WTC11 (cell line): ENCODE results near the gene CYRIA. TPM values are rescaled to one million over a fixed set of nuclear protein-coding genes. Genes with fewer than 3 reads are reported as not detected.

Experiments used
- ATAC-seq: fragments of 200-7000 bp; cut with Tn5 transposase; 2 replicates; pipeline ENCODE4 v1.10.0; 2021; ENCODE audit warnings: mild to moderate bottlenecking, moderate library complexity
- CTCF ChIA-PET: fragments of 300-600 bp; sonication (Branson Sonifier 250); formaldehyde crosslinking; loops from one replicate; lab custom pipeline; 2021; ENCODE audit warnings: antibody characterized with exemption; lab: Charles Lee
- POLR2A ChIA-PET: fragments of 350-600 bp; sonication (Branson Sonifier 250); formaldehyde crosslinking; loops from one replicate; lab custom pipeline; 2021; ENCODE audit warnings: antibody characterized with exemption; lab: Charles Lee
- DNase-seq: peaks from one replicate; pipeline ENCODE4 v3.0.0; 2021; ENCODE audit warnings: low spot score
- H3K27ac Mint-ChIP-seq: 2 replicates; pipeline ENCODE4 v1.8.0; 2021; ENCODE audit warnings: mixed read lengths
- H3K27me3 Mint-ChIP-seq: 2 replicates; pipeline ENCODE4 v1.8.0; 2021; ENCODE audit warnings: low read depth, mild to moderate bottlenecking, moderate library complexity, mixed read lengths
- H3K36me3 Mint-ChIP-seq: 2 replicates; pipeline ENCODE4 v1.8.0; 2021; ENCODE audit warnings: mixed read lengths
- H3K4me1 Mint-ChIP-seq: 2 replicates; pipeline ENCODE4 v1.8.0; 2022; ENCODE audit warnings: mixed read lengths
- H3K4me3 Mint-ChIP-seq: 2 replicates; pipeline ENCODE4 v1.8.0; 2021; ENCODE audit warnings: mild to moderate bottlenecking, moderate library complexity, mixed read lengths
- H3K9me3 Mint-ChIP-seq: 2 replicates; pipeline ENCODE4 v1.8.0; 2021; ENCODE audit warnings: mixed read lengths
- CBFB ChIP-seq: sonication (generic); formaldehyde crosslinking; IDR thresholded peaks from 2 replicates; pipeline ENCODE4 v1.8.1; 2022; ENCODE audit warnings: mild to moderate bottlenecking, low read depth, missing genetic modification reagents
- CDX4 ChIP-seq: fragments of 250-450 bp; sonication (Bioruptor Pico); IDR thresholded peaks from 2 replicates; pipeline ENCODE4 v1.9.0; 2021; ENCODE audit warnings: moderate library complexity, mild to moderate bottlenecking, inconsistent platforms, borderline replicate concordance
- CREB1 ChIP-seq: sonication (generic); formaldehyde crosslinking; IDR thresholded peaks from 2 replicates; pipeline ENCODE4 v1.8.0; 2023; ENCODE audit warnings: mild to moderate bottlenecking, missing genetic modification reagents
- FOXK1 ChIP-seq: sonication (generic); formaldehyde crosslinking; IDR thresholded peaks from 2 replicates; pipeline ENCODE4 v1.8.0; 2022; ENCODE audit warnings: mild to moderate bottlenecking, moderate library complexity, missing genetic modification reagents
- FOXP1 ChIP-seq: sonication (generic); formaldehyde crosslinking; IDR thresholded peaks from 2 replicates; pipeline ENCODE4 v1.8.0; 2022; ENCODE audit warnings: missing genetic modification reagents, mild to moderate bottlenecking, moderate library complexity, borderline replicate concordance
- GRHL2 ChIP-seq: fragments of 250-450 bp; sonication (Bioruptor Pico); IDR thresholded peaks from 2 replicates; pipeline ENCODE4 v1.8.0; 2022; ENCODE audit warnings: mild to moderate bottlenecking, moderate library complexity; ENCODE audit not compliant: insufficient replicate concordance, severe bottlenecking
- JAZF1 ChIP-seq: fragments of 250-450 bp; sonication (Bioruptor Pico); IDR thresholded peaks from 2 replicates; pipeline ENCODE4 v1.9.0; 2021; ENCODE audit warnings: moderate library complexity, mild to moderate bottlenecking, inconsistent platforms
- MAX ChIP-seq: sonication (generic); formaldehyde crosslinking; IDR thresholded peaks from 2 replicates; pipeline ENCODE4 v1.8.0; 2022; ENCODE audit warnings: mild to moderate bottlenecking, missing genetic modification reagents
- NFYB ChIP-seq: sonication (generic); formaldehyde crosslinking; conservative IDR thresholded peaks from 2 replicates; pipeline ENCODE4 v1.8.0; 2022; ENCODE audit warnings: low read depth, missing genetic modification reagents
- OVOL2 ChIP-seq: fragments of 250-450 bp; sonication (Bioruptor Pico); IDR thresholded peaks from 2 replicates; pipeline ENCODE4 v1.9.0; 2021; ENCODE audit warnings: mild to moderate bottlenecking, borderline replicate concordance
- PRRX2 ChIP-seq: fragments of 250-450 bp; sonication (Bioruptor Pico); IDR thresholded peaks from 2 replicates; pipeline ENCODE4 v1.8.0; 2021; ENCODE audit warnings: mild to moderate bottlenecking
- RELA ChIP-seq: sonication (generic); formaldehyde crosslinking; IDR thresholded peaks from 2 replicates; pipeline ENCODE4 v1.8.1; 2022; ENCODE audit warnings: missing genetic modification reagents, mild to moderate bottlenecking, borderline replicate concordance
- SMAD3 ChIP-seq: sonication (generic); formaldehyde crosslinking; IDR thresholded peaks from 2 replicates; pipeline ENCODE4 v1.8.0; 2022; ENCODE audit warnings: missing genetic modification reagents, mild to moderate bottlenecking, borderline replicate concordance
- SP1 ChIP-seq: sonication (generic); formaldehyde crosslinking; conservative IDR thresholded peaks from 2 replicates; pipeline ENCODE4 v1.8.1; 2022; ENCODE audit warnings: missing genetic modification reagents
- TEAD1 ChIP-seq: sonication (generic); formaldehyde crosslinking; IDR thresholded peaks from 2 replicates; pipeline ENCODE4 v1.8.0; 2022; ENCODE audit warnings: mild to moderate bottlenecking, missing genetic modification reagents
- TEAD4 ChIP-seq: sonication (generic); formaldehyde crosslinking; IDR thresholded peaks from 2 replicates; pipeline ENCODE4 v1.8.0; 2022; ENCODE audit warnings: mild to moderate bottlenecking, missing genetic modification reagents
- ZNF423 ChIP-seq: fragments of 250-450 bp; sonication (Bioruptor Pico); IDR thresholded peaks from 2 replicates; pipeline ENCODE4 v2.1.2; 2022; ENCODE audit warnings: mild to moderate bottlenecking, moderate library complexity
- ZNF532 ChIP-seq: fragments of 250-450 bp; sonication (Bioruptor Pico); IDR thresholded peaks from 2 replicates; pipeline ENCODE4 v1.9.0; 2021; ENCODE audit warnings: mild to moderate bottlenecking, borderline replicate concordance
- total RNA-seq: library from RNA; stranded (reverse); gene quantifications from 3 replicates; pipeline ENCODE4 v1.2.3, GENCODE V29; 2021
- TF ChIP-seq, protein P1 (sequence below): sonication (generic); formaldehyde crosslinking; IDR thresholded peaks from 2 replicates; pipeline ENCODE4 v1.8.1; 2022; ENCODE audit warnings: low read depth, mild to moderate bottlenecking, moderate library complexity, missing genetic modification reagents, borderline replicate concordance
- TF ChIP-seq, protein P2 (sequence below): sonication (generic); formaldehyde crosslinking; IDR thresholded peaks from 2 replicates; pipeline ENCODE4 v1.8.0; 2022; ENCODE audit warnings: mild to moderate bottlenecking, missing genetic modification reagents
- TF ChIP-seq, protein P3 (sequence below): sonication (generic); formaldehyde crosslinking; IDR thresholded peaks from 2 replicates; pipeline ENCODE4 v1.8.0; 2022; ENCODE audit warnings: mild to moderate bottlenecking, missing genetic modification reagents

Gene CYRIA
- total RNA-seq, 1 experiment from 2014 or later: 8.3 TPM

DNA sequence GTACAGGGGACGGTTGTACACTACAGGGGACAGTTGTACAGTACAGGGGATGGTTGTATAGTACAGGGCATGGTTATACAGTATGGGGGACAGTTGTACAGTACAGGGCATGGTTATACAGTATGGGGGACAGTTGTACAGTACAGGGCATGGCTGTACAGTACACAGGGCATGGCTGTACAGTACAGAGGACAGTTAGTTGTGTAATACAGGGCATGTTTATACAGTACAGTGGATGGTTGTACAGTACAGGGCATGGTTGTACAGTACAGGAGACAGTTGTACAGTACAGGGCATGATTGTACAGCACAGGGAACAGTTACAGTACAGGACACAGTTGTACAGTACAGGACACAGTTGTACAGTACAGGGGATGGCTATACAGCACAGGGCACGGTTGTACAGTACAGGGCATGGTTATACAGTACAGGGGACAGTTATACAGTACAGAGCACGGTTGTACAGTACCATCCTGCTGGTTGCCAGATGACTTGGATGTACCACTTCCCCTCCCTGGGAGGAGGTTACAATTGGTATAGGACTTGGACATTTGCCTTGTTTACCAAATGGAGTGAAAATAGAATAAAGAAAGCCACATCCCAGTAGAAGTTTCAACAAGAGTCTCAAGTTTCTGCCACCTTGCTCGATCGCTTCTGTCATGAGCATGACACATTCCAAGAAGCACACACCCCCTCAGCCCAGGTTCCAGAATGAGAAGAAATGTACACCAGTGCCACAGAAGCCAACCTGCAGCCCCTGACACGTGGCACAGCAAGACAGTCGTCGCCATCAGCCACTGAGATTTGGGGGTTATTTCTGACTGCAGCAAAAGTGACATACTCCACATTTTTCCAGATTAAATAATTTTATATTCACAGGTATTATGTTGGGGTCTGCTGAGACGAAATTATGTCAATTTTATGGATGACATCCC lies 16.0 kb downstream of the CYRIA start:
- H3K27ac Mint-ChIP-seq: no peak overlapping the region
- no peaks in the 10 kb centered on the region for H3K27me3 Mint-ChIP-seq
- H3K4me3 Mint-ChIP-seq: no peak overlapping the region
- H3K9me3 Mint-ChIP-seq: no peaks in the 10 kb centered on the region
- H3K36me3 Mint-ChIP-seq: no peaks in the 10 kb centered on the region
- ATAC-seq (no peak), DNase-seq (no peak)
- ChIA-PET POLR2A (no interaction called here), CTCF (no interaction called here)
- no peak for TF ChIP-seq TEAD4 (CRISPR knock-in tag)
- TF ChIP-seq CBFB: no peak
- no peak for TF ChIP-seq GRHL2 (CRISPR knock-in tag)
- TF ChIP-seq, protein P1, sequence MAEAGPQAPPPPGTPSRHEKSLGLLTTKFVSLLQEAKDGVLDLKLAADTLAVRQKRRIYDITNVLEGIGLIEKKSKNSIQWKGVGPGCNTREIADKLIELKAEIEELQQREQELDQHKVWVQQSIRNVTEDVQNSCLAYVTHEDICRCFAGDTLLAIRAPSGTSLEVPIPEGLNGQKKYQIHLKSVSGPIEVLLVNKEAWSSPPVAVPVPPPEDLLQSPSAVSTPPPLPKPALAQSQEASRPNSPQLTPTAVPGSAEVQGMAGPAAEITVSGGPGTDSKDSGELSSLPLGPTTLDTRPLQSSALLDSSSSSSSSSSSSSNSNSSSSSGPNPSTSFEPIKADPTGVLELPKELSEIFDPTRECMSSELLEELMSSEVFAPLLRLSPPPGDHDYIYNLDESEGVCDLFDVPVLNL (CRISPR knock-in tag): no peak
- TF ChIP-seq FOXP1: no peak
- TF ChIP-seq, protein P2, sequence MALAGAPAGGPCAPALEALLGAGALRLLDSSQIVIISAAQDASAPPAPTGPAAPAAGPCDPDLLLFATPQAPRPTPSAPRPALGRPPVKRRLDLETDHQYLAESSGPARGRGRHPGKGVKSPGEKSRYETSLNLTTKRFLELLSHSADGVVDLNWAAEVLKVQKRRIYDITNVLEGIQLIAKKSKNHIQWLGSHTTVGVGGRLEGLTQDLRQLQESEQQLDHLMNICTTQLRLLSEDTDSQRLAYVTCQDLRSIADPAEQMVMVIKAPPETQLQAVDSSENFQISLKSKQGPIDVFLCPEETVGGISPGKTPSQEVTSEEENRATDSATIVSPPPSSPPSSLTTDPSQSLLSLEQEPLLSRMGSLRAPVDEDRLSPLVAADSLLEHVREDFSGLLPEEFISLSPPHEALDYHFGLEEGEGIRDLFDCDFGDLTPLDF (CRISPR knock-in tag): no peak
- peaks cover 37% of the 10 kb centered on the region for H3K4me1 Mint-ChIP-seq

- Mint-ChIP-seq H3K9me3 (no peaks in the 10 kb centered on the region), H3K4me3 (no peak overlapping the region), H3K4me1 (peaks cover 26% of the 10 kb centered on the region), H3K27me3 (no peaks in the 10 kb centered on the region), H3K36me3 (no peaks in the 10 kb centered on the region), H3K27ac (no peak overlapping the region)
- ATAC-seq: no peak
- POLR2A ChIA-PET: no interaction called here
- no peak for DNase-seq
- CTCF ChIA-PET: no interaction called here
- TF ChIP-seq, protein P3, sequence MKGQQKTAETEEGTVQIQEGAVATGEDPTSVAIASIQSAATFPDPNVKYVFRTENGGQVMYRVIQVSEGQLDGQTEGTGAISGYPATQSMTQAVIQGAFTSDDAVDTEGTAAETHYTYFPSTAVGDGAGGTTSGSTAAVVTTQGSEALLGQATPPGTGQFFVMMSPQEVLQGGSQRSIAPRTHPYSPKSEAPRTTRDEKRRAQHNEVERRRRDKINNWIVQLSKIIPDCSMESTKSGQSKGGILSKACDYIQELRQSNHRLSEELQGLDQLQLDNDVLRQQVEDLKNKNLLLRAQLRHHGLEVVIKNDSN (CRISPR knock-in tag): no peak
- TF ChIP-seq ZNF423 (no peak), ZNF532 (CRISPR knock-in tag) (no peak)
Observed at GRCh38 chr2:16647992-16648617, 17.5 kb downstream of the CYRIA start.

DNA sequence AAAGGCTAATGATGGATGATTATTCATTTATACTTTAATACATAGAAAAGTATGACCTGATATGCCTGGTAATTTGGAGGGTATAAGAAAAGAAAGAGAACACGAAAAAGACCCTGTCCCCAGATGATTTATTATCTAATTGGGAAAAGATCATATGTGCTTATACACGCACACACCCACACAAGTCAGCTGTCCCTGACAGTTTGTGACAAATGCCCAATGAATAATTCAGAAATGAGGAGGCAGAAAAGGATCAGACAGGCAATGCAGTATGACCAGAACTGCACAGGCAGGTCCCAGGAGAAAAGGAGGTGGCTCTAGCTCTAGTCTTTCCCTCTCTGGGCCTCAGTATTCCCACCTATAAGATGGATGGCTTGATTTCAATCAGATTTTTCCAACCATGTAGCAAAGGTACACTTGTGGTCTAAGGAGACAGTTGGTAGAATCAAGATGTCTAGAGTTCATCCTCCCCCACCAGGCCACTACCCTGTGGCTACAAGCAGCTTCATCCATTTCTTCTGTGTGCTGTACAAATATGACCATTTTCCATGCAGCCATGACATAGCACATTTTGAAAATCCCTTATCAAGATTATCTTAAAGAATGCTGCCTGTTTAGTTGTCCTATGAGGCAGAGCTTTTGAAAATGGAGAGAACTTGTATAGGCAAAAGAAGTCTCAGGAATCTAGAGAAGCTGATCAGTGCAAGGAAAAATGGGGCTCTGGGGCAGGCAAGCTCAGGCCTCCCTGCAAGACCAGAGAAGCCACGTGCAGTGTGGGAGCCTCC lies 19.7 kb downstream of the CYRIA start:
- no peaks in the 10 kb centered on the region for H3K9me3 Mint-ChIP-seq
- CTCF ChIA-PET: interaction anchor here (0.8 kb wide), 1 partner anchor 111 kb away, joined by 3 read pairs; no protein-coding TSS in a partner anchor
- H3K4me3 Mint-ChIP-seq: no peak overlapping the region
- POLR2A ChIA-PET: no interaction called here
- DNase-seq: no peak
- no peak overlapping the region for H3K27ac Mint-ChIP-seq
- no peak for ATAC-seq
- H3K27me3 Mint-ChIP-seq: no peaks in the 10 kb centered on the region
- H3K4me1 Mint-ChIP-seq: peaks cover 18% of the 10 kb centered on the region
- H3K36me3 Mint-ChIP-seq: no peaks in the 10 kb centered on the region
- TF ChIP-seq RELA (CRISPR knock-in tag) (no peak), JAZF1 (no peak), PRRX2 (CRISPR knock-in tag) (no peak), NFYB (no peak), CDX4 (CRISPR knock-in tag) (no peak), OVOL2 (CRISPR knock-in tag) (no peak), FOXK1 (CRISPR knock-in tag) (no peak), SMAD3 (CRISPR knock-in tag) (no peak), MAX (no peak), CREB1 (CRISPR knock-in tag) (no peak), SP1 (CRISPR knock-in tag) (no peak), TEAD1 (CRISPR knock-in tag) (no peak)
